ENCODE measurements around the gene ANKRD53. TPM values are rescaled to one million over a fixed set of nuclear protein-coding genes. Genes with fewer than 3 reads are reported as not detected.

The ANKRD53 gene
- total RNA-seq, 1 experiment from 2014 or later: not detected

- no peaks in the 10 kb centered on the region for H3K36me3 ChIP-seq (ENCODE audit: control insufficient read depth in 1 of 2, insufficient read depth in 2 of 2, low read length in 2 of 2)
- no peak overlapping the region for H2AFZ ChIP-seq (ENCODE audit: low read depth, low read length, poor library complexity, severe bottlenecking)
- TF ChIP-seq POLR2AphosphoS5 (IDR thresholded peaks at IDR 0.05; ENCODE audit: low read depth, low read length) (no peak), JUND (IDR thresholded peaks at IDR 0.05) (no peak), EZH2phosphoT487 (IDR thresholded peaks at IDR 0.05; ENCODE audit: borderline replicate concordance) (no peak), ZNF274 (IDR thresholded peaks at IDR 0.05; ENCODE audit: low read depth, low read length) (no peak), TCF7L2 (IDR thresholded peaks at IDR 0.05; ENCODE audit: borderline replicate concordance, extremely low read depth, insufficient read depth, insufficient read length) (no peak), EZH2 (IDR thresholded peaks at IDR 0.05) (no peak), EGR1 (IDR thresholded peaks at IDR 0.05; ENCODE audit: low read depth) (no peak), FOSL1 (IDR thresholded peaks at IDR 0.05; ENCODE audit: low read depth) (no peak), POLR2A (IDR thresholded peaks at IDR 0.05; ENCODE audit: borderline replicate concordance, extremely low read depth, insufficient read depth, insufficient read length) (no peak), CBX3 (IDR thresholded peaks at IDR 0.05; ENCODE audit: low read depth) (no peak), REST (IDR thresholded peaks at IDR 0.05; ENCODE audit: low read depth) (no peak)
- H3K4me3 ChIP-seq (replicated peaks in 1 of 2; ENCODE audit: low read depth in 1 of 2, low read length in 2 of 2): no peak overlapping the region
- intact Hi-C loops (cut with micrococcal nuclease): no loop called here
- DNase-seq (ENCODE audit: low read depth, low spot score) (no peak), ATAC-seq (no peak)
- CTCF ChIA-PET: no interaction called here
- no peaks in the 10 kb centered on the region for H3K9me2 ChIP-seq (ENCODE audit: insufficient read depth)
- H3K4me1 ChIP-seq (ENCODE audit: control insufficient read depth in 1 of 2, insufficient read depth in 2 of 2, low read length in 2 of 2): peaks cover 4 to 12% of the 10 kb centered on the region in 2 experiments; a peak in 3 of 4 replicates
- H3K27ac ChIP-seq (ENCODE audit: low read depth, low read length): no peak overlapping the region
- H3K9me3 ChIP-seq (ENCODE audit: control insufficient read depth in 1 of 2, insufficient read depth in 1 of 2, low read depth in 1 of 2, low read length in 2 of 2): no peaks in the 10 kb centered on the region
- no peaks in the 10 kb centered on the region for H3K79me2 ChIP-seq (ENCODE audit: insufficient read depth, low read length)
- no peaks in the 10 kb centered on the region for H4K20me1 ChIP-seq (ENCODE audit: insufficient read depth)
- no peak overlapping the region for H3K9ac ChIP-seq (ENCODE audit: low read length)
- H3K27me3 ChIP-seq (ENCODE audit: insufficient read depth, low read length): no peaks in the 10 kb centered on the region
- POLR2A ChIA-PET: no interaction called here
- BruUV-seq (replicated peaks): no TSS peak
- RAD21 ChIA-PET (ENCODE audit: low non-redundant PET in 1 of 2, low total read pairs in 2 of 2, uncharacterized antibody in 2 of 2, unreplicated experiment in 2 of 2): no interaction called here
- H3K4me2 ChIP-seq (ENCODE audit: low read length): no peak overlapping the region
Observed at GRCh38 chr2:70961648-70961994, 16.8 kb upstream of the ANKRD53 start.

All from HCT116 (cell line).